ENCODE measurements around the gene SLPI. TPM values are rescaled to one million over a fixed set of nuclear protein-coding genes. Genes with fewer than 3 reads are reported as not detected.
A peak's percentile ranks its signal among the peaks of the same experiment; 100 is the strongest.

SLPI gene
- total RNA-seq, 1 donor from 2014 or later = 147 TPM

GRCh38 chr20:45279992-45280391 lies 25.6 kb upstream of the SLPI start:
- DNase-seq (ENCODE audit: low spot score) = no peak
- no peak for ATAC-seq

- ATAC-seq (peak; percentile 92), DNase-seq (ENCODE audit: low spot score) (peak; percentile 67)
Observed at GRCh38 chr20:45275338-45275737, 21.0 kb upstream of the SLPI start.

- DNase-seq (ENCODE audit: low spot score) (no peak), ATAC-seq (no peak)
Observed at GRCh38 chr20:45269754-45270270, 15.4 kb upstream of the SLPI start.

GRCh38 chr20:45269056-45269455 lies 14.7 kb upstream of the SLPI start:
- DNase-seq (ENCODE audit: low spot score) (no peak), ATAC-seq (no peak)

GRCh38 chr20:45268531-45268930 lies 14.2 kb upstream of the SLPI start:
- DNase-seq (ENCODE audit: low spot score) = no peak
- no peak for ATAC-seq

GRCh38 chr20:45266977-45267376 lies 12.6 kb upstream of the SLPI start:
- DNase-seq (ENCODE audit: low spot score) (no peak), ATAC-seq (no peak)

GRCh38 chr20:45263556-45264266 lies 9.3 kb upstream of the SLPI start:
- no peak for ATAC-seq

GRCh38 chr20:45258664-45259063 lies 4.3 kb upstream of the SLPI start:
- DNase-seq (ENCODE audit: low spot score) (no peak), ATAC-seq (no peak)

More at GRCh38 chr20:45263556-45264266, 9.3 kb upstream of the SLPI start:
- DNase-seq (ENCODE audit: low spot score) = no peak

GRCh38 chr20:45258259-45258658 lies 3.9 kb upstream of the SLPI start:
- DNase-seq (ENCODE audit: low spot score) (no peak), ATAC-seq (no peak)

GRCh38 chr20:45257711-45258110 lies 3.3 kb upstream of the SLPI start:
- ATAC-seq = no peak
- no peak for DNase-seq (ENCODE audit: low spot score)

- ATAC-seq (no peak), DNase-seq (ENCODE audit: low spot score) (no peak)
Observed at GRCh38 chr20:45257161-45257560, 2.8 kb upstream of the SLPI start.

- ATAC-seq = peak; percentile 9
- DNase-seq (ENCODE audit: low spot score) = no peak
Observed at GRCh38 chr20:45253261-45253660, 1.1 kb downstream of the SLPI start.

GRCh38 chr20:45251884-45252560 lies 2.3 kb downstream of the SLPI start:
- ATAC-seq (no peak), DNase-seq (ENCODE audit: low spot score) (no peak)

- no peak for DNase-seq (ENCODE audit: low spot score)
- no peak for ATAC-seq
Observed at GRCh38 chr20:45248609-45249008, 5.8 kb downstream of the SLPI start.

- ATAC-seq (no peak), DNase-seq (ENCODE audit: low spot score) (no peak)
Observed at GRCh38 chr20:45247865-45248264, 6.5 kb downstream of the SLPI start.

- no peak for DNase-seq (ENCODE audit: low spot score)
- no peak for ATAC-seq
Observed at GRCh38 chr20:45246109-45246508, 8.3 kb downstream of the SLPI start.

- no peak for ATAC-seq
- no peak for DNase-seq (ENCODE audit: low spot score)
Observed at GRCh38 chr20:45238139-45238538, 16.2 kb downstream of the SLPI start.

GRCh38 chr20:45235995-45236394 lies 18.4 kb downstream of the SLPI start:
- ATAC-seq = peak; percentile 79
- DNase-seq (ENCODE audit: low spot score) = no peak

GRCh38 chr20:45230631-45231030 lies 23.7 kb downstream of the SLPI start:
- no peak for DNase-seq (ENCODE audit: low spot score)
- ATAC-seq = no peak

- ATAC-seq (peak; percentile 80), DNase-seq (ENCODE audit: low spot score) (no peak)
Observed at GRCh38 chr20:45229264-45230056, 24.9 kb downstream of the SLPI start.

- no peak for ATAC-seq
Observed at GRCh38 chr20:45226287-45226686, 28.1 kb downstream of the SLPI start.

GRCh38 chr20:45223136-45223535 lies 31.2 kb downstream of the SLPI start:
- no peak for ATAC-seq
- no peak for DNase-seq (ENCODE audit: low spot score)

More at GRCh38 chr20:45226287-45226686, 28.1 kb downstream of the SLPI start:
- no peak for DNase-seq (ENCODE audit: low spot score)

Data from left lobe of liver (tissue), 2 donors.